ENCODE measurements around the gene SLC5A4. TPM values are rescaled to one million over a fixed set of nuclear protein-coding genes. Genes with fewer than 3 reads are reported as not detected.
A peak's percentile ranks its signal among the peaks of the same experiment; 100 is the strongest.
"Not testable (repeated sequence)": the region's sequence is repeated elsewhere in the genome, so short reads cannot be mapped to it uniquely, and the experiment has no call there.

The SLC5A4 gene
- 1 to 10 TPM in 3 of 12 donors, under 1 TPM in 7, not detected in 2; 0.48 to 2.1 (median 0.89) TPM for polyA plus RNA-seq (ENCODE audit: insufficient read length in 12 of 12)
- long read RNA-seq, donor 1 = 0 reads
- long read RNA-seq, donor 2 = 0 reads
- long read RNA-seq, donor 3 = 0 reads
- long read RNA-seq, donor 4 = 0 reads
- long read RNA-seq, donor 5 = 0 reads
- long read RNA-seq, donor 6 = 0 reads
- long read RNA-seq, donor 7 = 0 reads
- long read RNA-seq, donor 8 = 0 reads
- long read RNA-seq, donor 9 = 0 reads
- long read RNA-seq, donor 10 = 0 reads
- long read RNA-seq, donor 11 = 0 reads

- no peak for DNase-seq
These were observed at the start of gene SLC5A4 for GRCh38 chr22:32255217-32255616. Gene SLC5A4 (minus strand): TSS chr22:32255347. CDS start chr22:32255329, 18 bp downstream.

- not testable (repeated sequence) for DNase-seq
These were observed 38.8 kb upstream of the SLC5A4 start for GRCh38 chr22:32293921-32294320.

GRCh38 chr22:32286290-32286840 is 31.2 kb upstream of the SLC5A4 start:
- no peak for DNase-seq

GRCh38 chr22:32281072-32281471 is 25.9 kb upstream of the SLC5A4 start:
- DNase-seq = no peak

GRCh38 chr22:32275353-32275752 is 20.2 kb upstream of the SLC5A4 start:
- DNase-seq = not testable (repeated sequence)

- no peak for DNase-seq
These were observed 16.2 kb upstream of the SLC5A4 start for GRCh38 chr22:32271389-32271788.

- DNase-seq = no peak
These were observed 15.7 kb upstream of the SLC5A4 start for GRCh38 chr22:32270641-32271369.

- no peak for DNase-seq
These were observed 14.2 kb upstream of the SLC5A4 start for GRCh38 chr22:32269316-32269715.

- DNase-seq = no peak
These were observed 11.9 kb upstream of the SLC5A4 start for GRCh38 chr22:32267011-32267410.

GRCh38 chr22:32265882-32266767 is 11.0 kb upstream of the SLC5A4 start:
- DNase-seq = peak; percentile 79

GRCh38 chr22:32263678-32264077 is 8.5 kb upstream of the SLC5A4 start:
- DNase-seq = not testable (repeated sequence)

- no peak for DNase-seq
These were observed 6.2 kb upstream of the SLC5A4 start for GRCh38 chr22:32261306-32261705.

- no peak for DNase-seq
These were observed 3.6 kb upstream of the SLC5A4 start for GRCh38 chr22:32258791-32259190.

- no peak for DNase-seq
These were observed 579 bp upstream of the SLC5A4 start for GRCh38 chr22:32255726-32256125.

- DNase-seq = no peak
These were observed 5.9 kb downstream of the SLC5A4 start for GRCh38 chr22:32249231-32249630.

- no peak for DNase-seq
These were observed 6.9 kb downstream of the SLC5A4 start for GRCh38 chr22:32248276-32248675.

GRCh38 chr22:32246166-32246565 is 9.0 kb downstream of the SLC5A4 start:
- no peak for DNase-seq

GRCh38 chr22:32245042-32245441 is 10.1 kb downstream of the SLC5A4 start:
- DNase-seq = no peak

GRCh38 chr22:32244547-32244946 is 10.6 kb downstream of the SLC5A4 start:
- DNase-seq = no peak

- DNase-seq = no peak
These were observed 14.7 kb downstream of the SLC5A4 start for GRCh38 chr22:32240461-32240860.

GRCh38 chr22:32237906-32238305 is 17.2 kb downstream of the SLC5A4 start:
- DNase-seq = no peak

GRCh38 chr22:32236970-32237369 is 18.2 kb downstream of the SLC5A4 start:
- DNase-seq = no peak
